ENCODE measurements around the gene LRRK1.

DNA sequence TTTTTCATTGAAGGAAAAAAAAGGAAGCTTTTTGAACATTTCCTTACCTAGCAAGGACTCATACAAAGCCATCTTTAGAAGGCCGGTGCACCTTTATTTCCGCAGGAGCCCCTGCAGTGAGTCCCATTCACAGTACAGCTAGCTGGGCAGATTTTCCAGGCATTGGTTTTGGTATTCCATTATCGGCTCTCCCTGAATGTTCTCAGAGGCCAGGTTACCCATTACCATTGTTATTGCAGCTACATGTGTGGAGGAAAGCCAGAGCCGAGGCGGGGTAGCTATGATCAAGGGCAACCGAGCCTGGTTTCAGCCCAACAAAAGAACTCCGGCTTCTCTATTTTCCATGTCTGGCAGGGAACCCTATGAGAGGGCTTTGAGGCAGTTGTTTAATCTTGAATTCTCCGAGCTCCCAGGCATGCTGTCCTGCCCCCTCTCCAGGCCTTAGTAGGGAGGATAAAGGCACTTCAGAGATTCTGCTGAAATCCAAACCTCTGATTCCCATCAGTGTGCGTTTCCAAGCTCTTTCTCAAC, 100.3 kb downstream of the LRRK1 start:
- TF ChIP-seq, protein P1, sequence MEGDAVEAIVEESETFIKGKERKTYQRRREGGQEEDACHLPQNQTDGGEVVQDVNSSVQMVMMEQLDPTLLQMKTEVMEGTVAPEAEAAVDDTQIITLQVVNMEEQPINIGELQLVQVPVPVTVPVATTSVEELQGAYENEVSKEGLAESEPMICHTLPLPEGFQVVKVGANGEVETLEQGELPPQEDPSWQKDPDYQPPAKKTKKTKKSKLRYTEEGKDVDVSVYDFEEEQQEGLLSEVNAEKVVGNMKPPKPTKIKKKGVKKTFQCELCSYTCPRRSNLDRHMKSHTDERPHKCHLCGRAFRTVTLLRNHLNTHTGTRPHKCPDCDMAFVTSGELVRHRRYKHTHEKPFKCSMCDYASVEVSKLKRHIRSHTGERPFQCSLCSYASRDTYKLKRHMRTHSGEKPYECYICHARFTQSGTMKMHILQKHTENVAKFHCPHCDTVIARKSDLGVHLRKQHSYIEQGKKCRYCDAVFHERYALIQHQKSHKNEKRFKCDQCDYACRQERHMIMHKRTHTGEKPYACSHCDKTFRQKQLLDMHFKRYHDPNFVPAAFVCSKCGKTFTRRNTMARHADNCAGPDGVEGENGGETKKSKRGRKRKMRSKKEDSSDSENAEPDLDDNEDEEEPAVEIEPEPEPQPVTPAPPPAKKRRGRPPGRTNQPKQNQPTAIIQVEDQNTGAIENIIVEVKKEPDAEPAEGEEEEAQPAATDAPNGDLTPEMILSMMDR (IDR thresholded peaks at IDR 0.05): no peak
- no peak for TF ChIP-seq POLR2A (IDR thresholded peaks at IDR 0.05)
- no peak for TF ChIP-seq EP300 (IDR thresholded peaks at IDR 0.05)

Measured in ovary (tissue), 3 donors.